ENCODE measurements around the gene TANC1.

TANC1 gene

GRCh38 chr2:159175182-159175581 is 206.7 kb downstream of the TANC1 start:
- DNase-seq, result no peak

GRCh38 chr2:159175927-159176326 is 207.5 kb downstream of the TANC1 start:
- no peak for DNase-seq

DNA sequence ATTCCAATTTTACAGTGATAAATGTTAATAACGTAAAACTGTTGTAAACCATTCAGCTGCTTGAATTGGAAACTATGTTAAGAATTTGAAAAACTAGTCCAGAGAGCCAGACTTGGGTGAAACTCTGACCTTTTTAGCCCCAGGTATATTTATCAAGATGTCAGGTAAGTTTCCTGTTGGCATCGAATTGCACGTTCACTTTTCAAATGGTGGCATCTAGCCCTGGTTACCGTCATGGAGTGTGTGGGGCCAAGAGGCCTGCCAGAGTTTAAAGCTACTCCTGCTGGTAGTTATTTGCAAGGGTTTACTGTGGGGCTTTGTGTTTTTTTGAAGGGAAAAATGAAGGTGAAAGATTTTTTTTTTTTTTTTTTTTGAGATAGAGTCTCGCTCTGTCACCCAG is 208.1 kb downstream of the TANC1 start:
- no peak for DNase-seq

- no peak for DNase-seq
These were observed 208.9 kb downstream of the TANC1 start for GRCh38 chr2:159177357-159177756.

DNA sequence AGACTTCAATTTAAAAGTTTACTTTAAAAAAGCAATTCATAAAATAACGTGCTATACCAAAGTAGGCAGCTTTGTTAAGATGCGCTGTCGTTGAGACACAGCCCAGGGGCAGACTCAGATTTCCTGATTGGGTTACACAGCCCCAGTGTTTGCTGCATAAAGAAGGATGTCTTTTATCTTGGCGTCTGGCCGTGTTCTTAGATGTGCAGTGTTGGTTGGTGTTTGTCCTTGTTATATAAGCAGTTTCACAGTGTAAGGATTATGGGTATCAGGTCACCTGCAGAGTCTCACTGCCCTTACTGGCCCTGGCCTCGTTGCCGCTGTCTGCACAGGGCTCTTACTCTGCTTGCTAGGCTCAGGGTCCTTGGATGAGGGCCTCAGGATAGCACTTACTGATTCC is 209.5 kb downstream of the TANC1 start:
- no peak for DNase-seq

- DNase-seq, result no peak
These were observed 210.7 kb downstream of the TANC1 start for GRCh38 chr2:159179096-159179495.

GRCh38 chr2:159179696-159180095 is 211.3 kb downstream of the TANC1 start:
- DNase-seq, result no peak

DNA sequence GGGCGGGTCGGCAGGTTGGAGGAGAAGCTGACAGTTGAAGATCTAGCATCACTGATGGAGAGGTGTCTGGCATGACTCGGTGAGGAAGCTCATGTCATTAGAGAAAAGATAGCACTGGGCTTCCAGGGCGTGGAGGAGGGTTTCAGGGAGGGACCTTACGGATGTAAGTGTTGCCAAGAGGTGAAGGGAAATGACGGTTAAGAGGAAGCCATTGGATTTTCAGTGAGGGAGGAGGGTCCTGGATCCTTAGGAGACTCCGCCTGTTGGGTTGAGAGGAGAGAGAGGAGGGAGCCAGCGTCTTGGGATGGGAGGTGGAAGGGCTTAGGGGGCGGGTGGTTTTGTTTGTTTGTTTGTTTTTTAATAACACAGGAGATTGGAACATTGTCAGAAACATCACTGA is 214.9 kb downstream of the TANC1 start:
- DNase-seq, result no peak

GRCh38 chr2:159185401-159186130 is 217.1 kb downstream of the TANC1 start:
- DNase-seq, result no peak

DNA sequence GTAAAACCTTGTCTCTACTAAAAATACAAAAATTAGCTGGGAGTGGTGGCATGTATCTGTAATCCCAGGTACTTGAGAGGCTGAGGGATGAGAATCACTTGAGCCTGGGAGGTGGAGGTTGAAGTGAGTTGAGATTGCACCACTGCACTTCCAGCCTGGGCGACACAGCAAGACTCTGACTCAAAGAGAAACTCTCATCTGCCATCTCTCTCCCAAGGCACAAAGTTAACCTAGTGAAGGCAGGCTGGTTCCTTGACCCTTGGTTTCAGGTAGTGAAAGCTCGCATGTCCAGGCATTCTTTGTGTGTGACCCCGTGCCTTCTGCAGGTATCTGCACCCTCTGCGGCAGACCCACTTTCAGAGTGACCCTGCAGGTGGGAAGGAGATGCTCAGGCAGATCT is 218.0 kb downstream of the TANC1 start:
- no peak for DNase-seq

DNA sequence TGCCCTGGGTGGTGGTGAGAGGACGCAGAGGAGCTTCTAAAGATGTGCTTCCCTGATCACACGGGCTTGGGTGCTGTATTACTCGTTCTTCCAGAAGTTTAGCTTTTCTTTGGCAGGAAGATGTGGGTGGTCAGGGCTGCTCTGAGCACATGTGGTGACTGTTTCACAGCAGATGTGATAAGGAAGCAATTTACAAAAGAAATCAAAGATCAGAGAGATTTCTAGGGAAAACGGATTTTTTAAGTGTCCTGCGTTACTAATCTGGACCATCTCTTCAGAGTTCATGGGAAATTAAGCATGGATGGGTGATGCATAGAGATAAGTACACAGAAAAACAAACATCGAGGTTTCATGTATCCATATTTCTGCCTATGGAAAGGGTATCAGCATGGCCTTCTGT is 218.7 kb downstream of the TANC1 start:
- no peak for DNase-seq

DNA sequence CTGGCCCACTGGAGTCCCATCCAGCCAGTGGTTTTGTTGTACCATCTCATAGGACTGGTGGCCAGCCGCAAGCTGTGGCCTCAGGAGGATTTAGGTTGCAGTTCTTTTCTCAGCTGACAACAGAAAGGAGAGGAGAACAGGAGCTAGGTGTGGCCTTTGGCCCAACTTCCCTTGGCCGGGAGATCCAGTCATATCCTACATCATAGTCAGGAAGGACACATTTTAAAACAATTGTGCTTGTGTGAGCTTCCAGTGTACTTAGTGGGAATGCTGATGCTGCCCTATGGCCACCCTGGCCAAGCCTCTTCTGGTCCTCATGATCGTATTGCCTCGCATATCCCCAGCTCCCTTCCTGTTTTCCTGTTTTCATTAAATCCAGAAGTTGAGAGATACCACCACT is 220.0 kb downstream of the TANC1 start:
- no peak for DNase-seq

GRCh38 chr2:159192371-159192918 is 224.0 kb downstream of the TANC1 start:
- DNase-seq, result no peak

DNA sequence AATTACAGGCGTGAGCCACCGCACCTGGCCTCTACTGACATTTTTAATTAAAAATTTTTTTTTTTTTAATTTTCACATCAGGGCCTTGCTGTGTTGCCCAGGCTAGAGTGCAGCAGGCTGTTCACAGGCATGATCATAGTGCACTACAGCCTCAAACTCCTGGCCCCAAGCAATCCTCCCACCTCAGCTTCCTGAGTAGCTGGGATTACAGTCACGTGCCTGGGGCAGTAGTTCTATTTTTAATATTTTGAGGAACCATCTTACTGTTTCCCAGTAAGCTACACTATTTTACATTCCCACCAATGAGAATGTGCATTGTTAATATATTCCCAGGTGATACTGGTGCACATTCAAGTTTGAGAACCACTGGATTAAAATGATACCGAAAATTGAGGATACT is 225.4 kb downstream of the TANC1 start:
- DNase-seq, result no peak

DNA sequence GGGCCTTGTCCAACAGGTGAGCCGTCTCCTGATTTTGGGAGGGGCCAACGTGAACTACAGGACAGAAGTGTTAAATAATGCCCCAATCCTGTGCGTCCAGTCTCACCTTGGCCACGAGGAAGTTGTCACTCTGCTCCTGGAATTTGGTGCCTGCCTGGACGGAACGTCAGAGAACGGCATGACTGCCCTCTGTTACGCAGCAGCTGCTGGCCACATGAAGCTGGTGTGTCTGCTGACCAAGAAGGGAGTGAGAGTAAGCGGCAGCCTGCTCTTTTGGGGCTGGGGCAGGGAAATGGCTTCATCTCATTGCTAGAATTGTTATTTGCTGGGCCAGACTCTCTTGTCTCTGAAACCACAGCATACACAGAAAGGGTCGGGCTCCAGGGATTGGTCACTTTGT is 225.8 kb downstream of the TANC1 start:
- no peak for DNase-seq

DNA sequence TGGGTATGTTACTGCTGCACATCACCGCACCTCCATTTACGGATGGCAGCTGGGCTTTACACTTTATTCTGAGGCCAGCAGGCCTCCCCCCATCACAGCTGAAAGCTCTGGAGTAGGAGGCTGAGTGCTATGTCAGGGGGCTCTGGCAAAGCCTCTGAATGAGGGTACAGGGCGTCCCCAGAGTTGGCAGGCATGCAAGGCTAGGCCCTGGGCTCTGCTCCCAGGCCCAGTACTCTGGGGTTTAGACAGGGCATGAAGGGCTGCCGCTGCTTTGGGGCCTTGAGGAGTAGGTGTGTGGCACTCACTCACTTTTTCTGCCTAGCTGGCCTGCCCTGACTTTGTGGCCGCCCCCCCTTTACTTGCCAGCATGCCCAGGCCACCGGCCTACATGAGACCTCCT is 227.3 kb downstream of the TANC1 start:
- DNase-seq, result no peak

GRCh38 chr2:159196393-159196925 is 228.0 kb downstream of the TANC1 start:
- DNase-seq, result no peak

DNA sequence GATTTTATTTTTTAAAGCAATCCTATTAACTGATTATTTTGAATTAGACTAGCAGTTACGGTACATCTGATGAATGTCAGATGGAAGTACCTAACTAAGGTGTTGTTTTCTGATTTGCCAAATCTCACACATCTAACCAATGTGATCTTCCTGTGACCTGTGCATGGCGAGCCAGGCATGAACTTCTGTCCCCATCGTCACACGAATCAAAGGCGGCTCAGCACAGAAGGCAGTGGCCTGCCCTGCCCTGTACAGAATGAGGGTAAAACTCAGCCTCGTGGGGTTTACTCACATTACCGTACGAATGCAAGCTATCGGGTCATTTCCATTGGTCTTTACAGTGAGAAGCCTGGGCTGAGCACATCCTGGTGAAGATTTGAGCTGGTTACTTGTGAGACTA is 230.8 kb downstream of the TANC1 start:
- no peak for DNase-seq

DNA sequence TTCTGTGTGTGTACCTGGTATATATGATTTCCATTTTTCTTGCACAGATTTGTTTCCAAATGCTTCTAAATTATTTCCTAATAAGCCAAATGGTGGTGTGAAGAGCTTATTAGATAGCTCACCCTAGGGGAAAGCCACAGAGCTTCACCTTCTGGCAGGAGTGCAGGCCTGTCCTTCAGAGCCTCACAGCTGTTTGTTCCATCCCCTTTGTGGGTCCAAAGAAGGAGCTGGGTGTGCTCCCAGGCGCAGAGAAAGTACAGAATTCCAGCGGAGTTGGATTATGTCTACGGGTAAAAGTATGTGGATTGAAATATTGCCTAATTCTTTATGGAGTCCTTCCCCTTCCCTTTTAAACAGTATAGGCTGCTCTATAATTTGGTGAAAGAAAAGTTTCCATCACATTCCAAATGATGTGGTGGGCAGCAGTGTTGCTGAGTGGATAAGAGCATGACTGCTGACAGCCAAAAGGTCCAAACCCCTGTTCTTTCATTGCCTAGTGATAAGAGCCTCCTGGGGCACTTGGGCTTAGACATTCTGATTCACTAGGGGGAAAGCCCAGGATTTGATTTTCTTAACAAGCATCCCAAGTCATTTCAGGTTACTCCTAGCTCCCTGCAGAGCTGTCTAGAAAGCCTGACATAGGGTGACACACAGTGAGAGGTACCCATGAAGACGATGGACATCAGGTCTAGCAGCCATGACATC is 231.5 kb downstream of the TANC1 start:
- no peak for DNase-seq

GRCh38 chr2:159200498-159200897 is 232.1 kb downstream of the TANC1 start:
- DNase-seq, result no peak

DNA sequence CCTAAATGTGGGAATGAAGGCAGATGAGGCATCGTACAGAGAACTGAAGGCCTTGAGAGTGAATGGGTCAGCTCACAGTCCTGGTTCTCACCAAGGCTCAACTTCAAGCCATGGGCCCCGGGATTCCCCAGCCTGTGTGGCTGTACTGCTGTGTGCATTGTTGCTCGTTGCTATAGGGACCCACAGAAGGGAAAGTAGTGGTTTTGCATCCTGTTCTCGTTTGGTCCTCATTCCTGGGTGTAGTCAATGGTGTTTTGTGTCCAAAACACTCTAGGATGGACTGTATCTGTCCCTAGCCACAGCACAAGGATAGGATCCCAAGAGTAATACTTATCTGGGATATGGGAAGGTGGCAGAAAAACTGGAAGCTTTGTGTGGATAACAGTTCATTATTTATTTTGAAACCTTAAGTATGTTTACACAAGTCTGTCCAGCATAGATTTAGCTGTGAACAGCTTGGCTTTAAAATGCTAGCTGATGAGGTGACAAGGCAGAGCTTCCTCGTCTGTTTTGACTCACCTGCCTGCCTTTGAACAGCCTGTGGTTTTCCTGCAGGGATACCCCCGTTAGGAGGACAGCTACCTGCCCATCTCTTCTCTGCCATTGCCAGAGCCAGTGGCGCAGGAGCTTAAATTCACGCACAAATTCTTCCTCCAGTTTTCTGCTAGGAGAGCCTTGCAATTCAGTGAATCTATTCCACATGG is 233.1 kb downstream of the TANC1 start:
- no peak for DNase-seq

DNA sequence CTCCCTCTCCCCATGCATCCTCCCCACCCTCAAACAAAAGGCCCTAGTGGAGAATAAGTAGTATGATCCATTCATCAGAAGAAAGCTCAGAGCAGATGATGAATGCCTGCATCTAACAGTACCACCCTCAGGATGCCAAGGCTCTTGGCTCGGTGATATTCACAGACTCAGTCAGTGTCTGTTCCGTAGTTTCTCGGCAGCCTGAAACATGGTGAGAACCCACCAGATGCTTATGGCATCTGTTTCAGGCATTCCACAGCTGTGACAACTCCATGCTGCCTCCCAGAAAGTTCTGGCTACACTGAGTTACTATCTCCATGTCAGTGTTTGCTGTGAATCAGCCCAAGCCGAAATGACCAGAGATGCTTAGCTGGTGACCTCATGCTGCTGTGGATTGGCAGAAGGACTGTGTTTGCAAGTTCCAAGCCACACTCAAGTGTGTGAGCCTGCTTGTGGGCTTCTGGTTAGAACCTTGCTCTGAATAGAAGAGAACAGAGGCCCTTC is 234.2 kb downstream of the TANC1 start:
- peak; percentile 72 for DNase-seq

Measured in T1000 (cell line).